Mesendoderm (in vitro differentiated cells): ENCODE measurements around the gene TBC1D5.

Source experiments
- DNase-seq: peaks from one replicate; pipeline ENCODE4 v3.0.0; 2013
- H2AK5ac ChIP-seq: 2 replicates; pipeline ENCODE4 v1.6.1; 2013; ENCODE audit warnings: low read length, inconsistent platforms
- H2BK120ac ChIP-seq: 2 replicates; pipeline ENCODE4 v1.6.1; 2013; ENCODE audit warnings: low read depth, mild to moderate bottlenecking, low read length, moderate library complexity, mixed read lengths
- H2BK15ac ChIP-seq: replicated peaks from 2 replicates; pipeline ENCODE4 v1.6.1; 2013; ENCODE audit warnings: low read depth, mild to moderate bottlenecking, moderate library complexity
- H2BK5ac ChIP-seq: 2 replicates; pipeline ENCODE4 v1.6.1; 2013; ENCODE audit warnings: low read length, inconsistent platforms
- H3K18ac ChIP-seq: 2 replicates; pipeline ENCODE4 v1.6.1; 2013; ENCODE audit warnings: mild to moderate bottlenecking, low read length, mixed read lengths
- H3K23ac ChIP-seq: one replicate; pipeline ENCODE4 v1.6.1; 2013; ENCODE audit warnings: low read length
- H3K27ac ChIP-seq: 2 replicates; pipeline ENCODE4 v1.5.1; 2013; ENCODE audit warnings: low read depth, mild to moderate bottlenecking, inconsistent platforms, low read length, moderate library complexity
- H3K27me3 ChIP-seq: 2 replicates; pipeline ENCODE4 v1.6.1; 2013; ENCODE audit warnings: low read length, control low read depth, mild to moderate bottlenecking, inconsistent platforms; ENCODE audit not compliant: insufficient read depth, poor library complexity
- H3K36me3 ChIP-seq: 2 replicates; pipeline ENCODE4 v1.6.1; 2013; ENCODE audit warnings: low read length, inconsistent platforms; ENCODE audit not compliant: control insufficient read depth, insufficient read depth
- H3K4ac ChIP-seq: one replicate; pipeline ENCODE4 v1.6.1; 2013; ENCODE audit warnings: low read depth, mild to moderate bottlenecking, low read length, moderate library complexity
- H3K4me1 ChIP-seq: 2 replicates; pipeline ENCODE4 v1.6.1; 2013; ENCODE audit warnings: low read depth, low read length, inconsistent platforms; ENCODE audit not compliant: control insufficient read depth
- H3K4me2 ChIP-seq: 2 replicates; pipeline ENCODE4 v1.6.1; 2013; ENCODE audit warnings: low read length
- H3K4me3 ChIP-seq: 2 replicates; pipeline ENCODE4 v1.5.1; 2013; ENCODE audit warnings: mild to moderate bottlenecking, low read length
- H3K56ac ChIP-seq: one replicate; pipeline ENCODE4 v1.6.1; 2013; ENCODE audit warnings: low read length
- H3K79me1 ChIP-seq: 2 replicates; pipeline ENCODE4 v1.6.1; 2013; ENCODE audit warnings: low read length, inconsistent platforms
- H3K79me2 ChIP-seq: 2 replicates; pipeline ENCODE4 v1.6.1; 2013; ENCODE audit warnings: mild to moderate bottlenecking, low read length; ENCODE audit not compliant: control insufficient read depth, insufficient read depth
- H3K9ac ChIP-seq: 2 replicates; pipeline ENCODE4 v1.6.1; 2013; ENCODE audit warnings: low read length, inconsistent platforms
- H4K5ac ChIP-seq: one replicate; pipeline ENCODE4 v1.6.1; 2013; ENCODE audit warnings: low read length
- H4K8ac ChIP-seq: one replicate; pipeline ENCODE4 v1.6.1; 2013; ENCODE audit warnings: low read depth, mild to moderate bottlenecking, control low read depth, low read length, moderate library complexity
- WGBS: extraction: QIAGEN DNeasy Blood & Tissue Kit; methylation state at CpG from one replicate; pipeline ENCODE4 v1.1.7; 2013; ENCODE audit warnings: low lambda C conversion rate, missing lambda C conversion rate; ENCODE audit not compliant: insufficient coverage; ENCODE audit errors: extremely low coverage; 5-methylcytosine and 5-hydroxymethylcytosine counted together

TBC1D5 gene

GRCh38 chr3:17407576-17407975, 334.9 kb downstream of the TBC1D5 start:
- no peak overlapping the region for H4K8ac ChIP-seq
- H3K4ac ChIP-seq = no peak overlapping the region
- H3K4me1 ChIP-seq = no peaks in the 10 kb centered on the region
- WGBS = no CpG with 5 or more reads among the region's 2 CpGs
- no peak for DNase-seq
- no peak overlapping the region for H2BK5ac ChIP-seq
- no peak overlapping the region for H2BK15ac ChIP-seq
- no peak overlapping the region for H3K23ac ChIP-seq
- H3K79me1 ChIP-seq = no peaks in the 10 kb centered on the region
- H3K27ac ChIP-seq = no peak overlapping the region
- no peaks in the 10 kb centered on the region for H3K36me3 ChIP-seq
- no peak overlapping the region for H3K4me2 ChIP-seq
- no peaks in the 10 kb centered on the region for H3K27me3 ChIP-seq
- H3K79me2 ChIP-seq = no peaks in the 10 kb centered on the region
- H3K9ac ChIP-seq = no peak overlapping the region
- H3K4me3 ChIP-seq = no peak overlapping the region
- H3K18ac ChIP-seq = no peak overlapping the region
- no peak overlapping the region for H4K5ac ChIP-seq
- no peak overlapping the region for H2AK5ac ChIP-seq
- H2BK120ac ChIP-seq = no peak overlapping the region
- H3K56ac ChIP-seq = no peak overlapping the region

DNA sequence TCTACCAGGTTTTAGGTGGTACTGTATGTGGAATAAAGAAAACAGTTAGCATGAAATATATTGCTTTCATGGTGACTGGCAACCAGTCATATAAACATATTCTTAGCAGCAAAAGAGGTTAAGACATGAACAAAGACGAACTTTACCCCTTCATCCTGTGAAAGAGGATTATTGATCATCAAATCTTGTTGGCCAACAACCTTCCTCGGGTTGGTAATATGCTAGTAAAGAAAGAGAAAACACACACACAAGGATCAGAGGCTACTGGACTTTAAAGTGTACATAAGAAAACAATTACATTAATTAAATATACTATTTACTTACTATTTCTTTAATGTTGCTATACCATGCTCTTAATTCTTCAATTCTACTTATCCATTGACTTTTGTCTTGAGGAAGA, 337.9 kb downstream of the TBC1D5 start:
- Histone ChIP-seq H2AK5ac (no peak overlapping the region), H3K4ac (no peak overlapping the region), H4K8ac (no peak overlapping the region), H3K4me3 (no peak overlapping the region), H3K9ac (no peak overlapping the region), H2BK5ac (no peak overlapping the region), H2BK15ac (no peak overlapping the region), H3K27ac (no peak overlapping the region), H3K23ac (no peak overlapping the region), H3K36me3 (no peaks in the 10 kb centered on the region), H3K4me1 (no peaks in the 10 kb centered on the region), H3K56ac (no peak overlapping the region), H3K27me3 (no peaks in the 10 kb centered on the region), H4K5ac (no peak overlapping the region), H3K4me2 (no peak overlapping the region), H2BK120ac (no peak overlapping the region), H3K79me2 (no peaks in the 10 kb centered on the region), H3K79me1 (no peaks in the 10 kb centered on the region), H3K18ac (no peak overlapping the region)
- DNase-seq = no peak
- WGBS = no CpG with 5 or more reads among the region's 2 CpGs

GRCh38 chr3:17402442-17402841, 340.0 kb downstream of the TBC1D5 start:
- WGBS = no CpG with 5 or more reads among the region's 3 CpGs
- Histone ChIP-seq H3K4me1 (no peaks in the 10 kb centered on the region), H3K23ac (no peak overlapping the region)

DNA sequence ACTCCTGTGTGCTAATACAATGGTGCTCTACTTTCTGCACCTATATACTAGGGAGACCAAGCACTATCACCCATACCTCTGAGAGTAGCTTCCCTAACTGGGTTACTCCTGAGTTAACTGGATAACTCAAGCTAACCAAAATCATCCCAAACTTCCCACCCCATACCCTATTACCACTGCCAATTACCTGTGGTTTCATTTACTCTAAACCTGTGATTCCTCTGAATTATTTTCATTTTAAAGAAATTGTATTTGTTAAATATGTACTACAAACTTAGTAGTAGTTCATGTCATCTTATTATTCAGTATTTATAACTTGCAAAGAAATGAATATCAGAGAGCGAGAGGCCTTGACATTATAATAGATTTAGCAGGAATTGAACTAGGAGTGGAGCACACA, 340.5 kb downstream of the TBC1D5 start:
- Histone ChIP-seq H2BK15ac (no peak overlapping the region), H3K4ac (no peak overlapping the region), H2BK5ac (no peak overlapping the region), H3K79me2 (no peaks in the 10 kb centered on the region), H3K9ac (no peak overlapping the region), H3K36me3 (no peaks in the 10 kb centered on the region), H3K27ac (no peak overlapping the region), H2AK5ac (no peak overlapping the region), H4K8ac (no peak overlapping the region), H3K18ac (no peak overlapping the region), H3K4me1 (no peaks in the 10 kb centered on the region), H2BK120ac (no peak overlapping the region), H3K4me2 (no peak overlapping the region), H3K56ac (no peak overlapping the region), H3K23ac (no peak overlapping the region), H3K27me3 (no peaks in the 10 kb centered on the region), H3K79me1 (no peaks in the 10 kb centered on the region), H4K5ac (no peak overlapping the region), H3K4me3 (no peak overlapping the region)
- WGBS = no CpG with 5 or more reads among the region's 1 CpG
- no peak for DNase-seq

More at GRCh38 chr3:17402442-17402841, 340.0 kb downstream of the TBC1D5 start:
- no peak for DNase-seq
- Histone ChIP-seq H3K27ac (no peak overlapping the region), H3K9ac (no peak overlapping the region), H4K8ac (no peak overlapping the region), H3K18ac (no peak overlapping the region), H2BK120ac (no peak overlapping the region), H2AK5ac (no peak overlapping the region), H3K79me1 (no peaks in the 10 kb centered on the region), H2BK5ac (no peak overlapping the region), H2BK15ac (no peak overlapping the region), H3K36me3 (no peaks in the 10 kb centered on the region), H3K56ac (no peak overlapping the region), H3K27me3 (no peaks in the 10 kb centered on the region), H4K5ac (no peak overlapping the region), H3K4me3 (no peak overlapping the region), H3K4me2 (no peak overlapping the region), H3K4ac (no peak overlapping the region), H3K79me2 (no peaks in the 10 kb centered on the region)

- Histone ChIP-seq H3K27me3 (no peaks in the 10 kb centered on the region), H3K4ac (no peak overlapping the region), H4K5ac (no peak overlapping the region), H2BK120ac (no peak overlapping the region), H2AK5ac (no peak overlapping the region), H3K56ac (no peak overlapping the region), H3K4me3 (no peak overlapping the region), H2BK5ac (no peak overlapping the region), H3K4me2 (no peak overlapping the region), H3K79me2 (no peaks in the 10 kb centered on the region), H2BK15ac (no peak overlapping the region), H3K18ac (no peak overlapping the region), H3K27ac (no peak overlapping the region), H3K23ac (no peak overlapping the region), H3K79me1 (no peaks in the 10 kb centered on the region), H3K9ac (no peak overlapping the region), H4K8ac (no peak overlapping the region), H3K4me1 (no peaks in the 10 kb centered on the region), H3K36me3 (no peaks in the 10 kb centered on the region)
- no CpG with 5 or more reads among the region's 1 CpG for WGBS
- DNase-seq = no peak
Observed at GRCh38 chr3:17399586-17399985, 342.8 kb downstream of the TBC1D5 start.

DNA sequence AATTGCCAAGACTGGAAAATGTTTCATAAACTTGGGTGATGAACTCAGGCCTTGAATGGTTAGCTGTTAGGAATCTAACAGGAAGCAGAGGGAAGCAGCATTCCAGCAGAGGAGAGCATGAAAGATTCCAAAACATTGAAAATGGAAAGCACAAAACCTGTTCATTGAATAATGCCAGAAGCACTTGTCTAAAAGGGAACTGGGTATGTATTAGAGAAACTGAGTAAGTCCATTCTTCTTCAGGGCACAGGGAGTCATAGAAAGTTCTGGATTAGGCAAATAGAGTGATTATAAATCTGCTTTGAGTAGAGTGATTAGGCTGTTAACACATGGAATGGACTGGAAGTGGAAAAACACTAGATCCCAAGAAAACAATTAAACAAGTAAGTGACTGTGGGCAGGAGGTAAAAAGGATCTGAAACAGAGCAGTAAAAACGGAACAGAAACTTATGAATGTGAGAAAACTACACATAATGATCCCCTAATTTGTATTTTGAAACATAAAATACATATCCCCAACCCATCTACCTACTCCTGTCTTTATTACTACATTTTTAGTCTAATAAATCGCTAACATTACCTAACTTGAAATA, 343.4 kb downstream of the TBC1D5 start:
- no peak overlapping the region for H3K56ac ChIP-seq
- H3K27me3 ChIP-seq = no peaks in the 10 kb centered on the region
- H3K36me3 ChIP-seq = no peaks in the 10 kb centered on the region
- no peak overlapping the region for H2BK15ac ChIP-seq
- no peak overlapping the region for H3K27ac ChIP-seq
- no peak overlapping the region for H3K18ac ChIP-seq
- no peaks in the 10 kb centered on the region for H3K4me1 ChIP-seq
- H4K8ac ChIP-seq = no peak overlapping the region
- H3K23ac ChIP-seq = no peak overlapping the region
- no peaks in the 10 kb centered on the region for H3K79me2 ChIP-seq
- no peak overlapping the region for H2BK5ac ChIP-seq
- no peak overlapping the region for H4K5ac ChIP-seq
- no peak overlapping the region for H3K4me3 ChIP-seq
- no peaks in the 10 kb centered on the region for H3K79me1 ChIP-seq
- H2BK120ac ChIP-seq = no peak overlapping the region
- DNase-seq = no peak
- WGBS = 100% methylated on average over 1 of the region's 2 CpGs
- no peak overlapping the region for H2AK5ac ChIP-seq
- no peak overlapping the region for H3K4ac ChIP-seq
- H3K9ac ChIP-seq = no peak overlapping the region
- no peak overlapping the region for H3K4me2 ChIP-seq
